ENCODE measurements around the gene NCBP1. TPM values are rescaled to one million over a fixed set of nuclear protein-coding genes. Genes with fewer than 3 reads are reported as not detected.
A peak's percentile ranks its signal among the peaks of the same experiment; 100 is the strongest.

The NCBP1 gene
- total and polyA plus RNA-seq, 7 donors, result 7.1 to 22.1 (median 14.6) TPM

DNA sequence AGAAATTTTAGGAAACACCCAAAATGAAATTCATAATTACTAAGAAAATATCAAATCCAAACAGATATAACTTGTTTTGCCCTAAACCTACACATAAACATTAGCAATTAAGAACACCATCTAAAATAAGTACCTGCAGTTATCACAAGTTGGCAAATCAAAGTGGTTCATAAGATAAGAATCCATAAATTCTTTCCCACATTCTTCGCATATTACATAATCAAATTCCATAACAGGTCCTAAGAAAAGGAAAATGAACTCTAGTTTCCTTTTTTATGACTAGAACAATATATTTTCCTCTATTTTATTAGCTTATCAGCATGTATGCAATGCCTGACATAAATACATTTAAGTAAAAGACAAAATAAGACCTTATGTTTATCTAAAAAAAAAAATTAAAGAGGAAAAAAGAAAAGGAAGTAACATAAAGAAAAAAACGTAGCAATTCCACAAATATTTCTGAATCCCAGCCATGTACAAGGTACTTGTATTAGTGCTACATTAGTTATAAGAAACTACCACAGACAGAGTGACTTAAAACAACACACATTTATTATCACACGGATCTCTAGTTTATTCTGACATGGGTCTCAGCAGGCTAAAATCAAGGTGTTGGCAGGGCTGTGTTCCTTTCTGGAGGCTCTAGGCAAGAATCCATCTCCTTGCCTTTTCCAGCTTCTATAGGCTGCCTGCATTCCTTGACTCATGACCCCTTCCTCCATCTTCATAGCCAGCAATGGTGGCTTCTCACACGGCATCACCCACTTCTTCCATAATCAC is 56.0 kb downstream of the NCBP1 start:
- DNase-seq, result no peak
- TF ChIP-seq, protein P1, sequence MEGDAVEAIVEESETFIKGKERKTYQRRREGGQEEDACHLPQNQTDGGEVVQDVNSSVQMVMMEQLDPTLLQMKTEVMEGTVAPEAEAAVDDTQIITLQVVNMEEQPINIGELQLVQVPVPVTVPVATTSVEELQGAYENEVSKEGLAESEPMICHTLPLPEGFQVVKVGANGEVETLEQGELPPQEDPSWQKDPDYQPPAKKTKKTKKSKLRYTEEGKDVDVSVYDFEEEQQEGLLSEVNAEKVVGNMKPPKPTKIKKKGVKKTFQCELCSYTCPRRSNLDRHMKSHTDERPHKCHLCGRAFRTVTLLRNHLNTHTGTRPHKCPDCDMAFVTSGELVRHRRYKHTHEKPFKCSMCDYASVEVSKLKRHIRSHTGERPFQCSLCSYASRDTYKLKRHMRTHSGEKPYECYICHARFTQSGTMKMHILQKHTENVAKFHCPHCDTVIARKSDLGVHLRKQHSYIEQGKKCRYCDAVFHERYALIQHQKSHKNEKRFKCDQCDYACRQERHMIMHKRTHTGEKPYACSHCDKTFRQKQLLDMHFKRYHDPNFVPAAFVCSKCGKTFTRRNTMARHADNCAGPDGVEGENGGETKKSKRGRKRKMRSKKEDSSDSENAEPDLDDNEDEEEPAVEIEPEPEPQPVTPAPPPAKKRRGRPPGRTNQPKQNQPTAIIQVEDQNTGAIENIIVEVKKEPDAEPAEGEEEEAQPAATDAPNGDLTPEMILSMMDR (IDR thresholded peaks at IDR 0.05), result no peak
- ATAC-seq, result no peak
- Histone ChIP-seq H3K4me3 (no peak overlapping the region), H3K27ac (no peak overlapping the region), H3K36me3 (ENCODE audit: insufficient read depth in 1 of 2, low read depth in 1 of 2) (peaks cover 7 to 89% of the 10 kb centered on the region in 2 donors), H3K9me3 (no peaks in the 10 kb centered on the region), H3K4me1 (peaks cover 13% of the 10 kb centered on the region), H3K27me3 (ENCODE audit: insufficient read depth in 3 of 3, low read length in 2 of 3) (no peaks in the 10 kb centered on the region)
- intact Hi-C loops (cut with DNase I), result loop anchor here (10.0 kb wide), 1 partner anchor 225 kb away; no protein-coding TSS in a partner anchor
- 58 to 74% (median 63%) methylated on average over 4 of the region's 4 CpGs for WGBS, 3 donors

DNA sequence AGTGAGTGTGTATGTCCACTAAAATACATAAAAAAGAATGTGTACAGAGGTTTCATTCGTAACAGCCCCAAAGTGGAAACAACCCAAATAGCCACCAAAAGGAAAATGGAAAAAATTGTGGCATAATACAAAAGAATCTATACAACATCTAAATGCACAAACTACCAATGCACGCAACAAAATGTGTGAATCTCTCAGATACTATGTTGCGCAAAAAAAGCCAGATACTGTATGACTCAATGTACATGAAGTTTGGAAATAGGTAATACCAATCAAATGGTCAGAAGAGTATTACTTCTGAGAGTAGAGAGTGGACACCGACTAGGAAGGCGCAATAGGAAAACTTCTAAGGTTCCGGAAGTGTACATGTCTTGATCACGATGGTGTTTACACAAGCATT is 61.1 kb downstream of the NCBP1 start:
- DNase-seq (no peak), ATAC-seq (no peak)
- Histone ChIP-seq H3K9me3 (no peaks in the 10 kb centered on the region), H3K4me3 (peak overlapping the region; percentile 91), H3K4me1 (peaks cover 29% of the 10 kb centered on the region), H3K27ac (peak overlapping the region; percentile 95), H3K27me3 (ENCODE audit: insufficient read depth in 3 of 3, low read length in 2 of 3) (no peaks in the 10 kb centered on the region), H3K36me3 (ENCODE audit: insufficient read depth in 1 of 2, low read depth in 1 of 2) (peaks cover 6 to 40% of the 10 kb centered on the region in 2 donors)
- TF ChIP-seq, protein P1 (IDR thresholded peaks at IDR 0.05), result no peak
- 90 to 95% (median 91%) methylated on average over 7 of the region's 7 CpGs for WGBS, 3 donors
- intact Hi-C loops (cut with DNase I), result loop anchor here (5.0 to 10.0 kb wide), 2 partner anchors 230 to 288 kb away; partner anchors contain the start of gene ANP32B (in 1 of the 2)

DNA sequence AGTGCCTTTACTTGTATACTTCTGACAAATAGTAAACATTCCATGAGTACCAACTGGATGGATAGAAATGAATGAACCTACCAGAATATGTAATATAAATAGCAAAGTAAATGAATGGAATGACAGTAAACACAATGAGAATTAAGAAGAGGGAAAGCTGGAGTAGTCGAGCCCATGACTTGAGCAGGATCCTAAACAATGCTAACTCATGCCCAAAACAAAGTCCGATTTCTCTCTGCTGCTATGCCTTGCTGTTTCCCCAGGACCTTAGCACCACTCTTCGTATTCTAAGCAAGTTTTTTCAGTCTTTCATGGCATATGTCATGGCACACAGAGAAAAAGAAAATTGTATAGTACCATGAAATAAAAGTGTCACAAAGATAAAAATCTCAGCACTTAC is 61.8 kb downstream of the NCBP1 start:
- H3K27ac ChIP-seq, result peak overlapping the region; percentile 95
- peak overlapping the region; percentile 91 for H3K4me3 ChIP-seq
- intact Hi-C loops (cut with DNase I), result loop anchor here (5.0 to 10.0 kb wide), 2 partner anchors 231 to 287 kb away; partner anchors contain the start of gene ANP32B (in 1 of the 2)
- H3K27me3 ChIP-seq (ENCODE audit: insufficient read depth in 3 of 3, low read length in 2 of 3), result no peaks in the 10 kb centered on the region
- TF ChIP-seq, protein P1 (IDR thresholded peaks at IDR 0.05), result no peak
- no peak for DNase-seq
- 63 to 77% (median 70%) methylated on average over 3 of the region's 3 CpGs for WGBS, 3 donors
- H3K9me3 ChIP-seq, result no peaks in the 10 kb centered on the region
- peaks cover 6 to 34% of the 10 kb centered on the region in 2 donors for H3K36me3 ChIP-seq (ENCODE audit: insufficient read depth in 1 of 2, low read depth in 1 of 2)
- no peak for ATAC-seq
- peaks cover 29% of the 10 kb centered on the region for H3K4me1 ChIP-seq

DNA sequence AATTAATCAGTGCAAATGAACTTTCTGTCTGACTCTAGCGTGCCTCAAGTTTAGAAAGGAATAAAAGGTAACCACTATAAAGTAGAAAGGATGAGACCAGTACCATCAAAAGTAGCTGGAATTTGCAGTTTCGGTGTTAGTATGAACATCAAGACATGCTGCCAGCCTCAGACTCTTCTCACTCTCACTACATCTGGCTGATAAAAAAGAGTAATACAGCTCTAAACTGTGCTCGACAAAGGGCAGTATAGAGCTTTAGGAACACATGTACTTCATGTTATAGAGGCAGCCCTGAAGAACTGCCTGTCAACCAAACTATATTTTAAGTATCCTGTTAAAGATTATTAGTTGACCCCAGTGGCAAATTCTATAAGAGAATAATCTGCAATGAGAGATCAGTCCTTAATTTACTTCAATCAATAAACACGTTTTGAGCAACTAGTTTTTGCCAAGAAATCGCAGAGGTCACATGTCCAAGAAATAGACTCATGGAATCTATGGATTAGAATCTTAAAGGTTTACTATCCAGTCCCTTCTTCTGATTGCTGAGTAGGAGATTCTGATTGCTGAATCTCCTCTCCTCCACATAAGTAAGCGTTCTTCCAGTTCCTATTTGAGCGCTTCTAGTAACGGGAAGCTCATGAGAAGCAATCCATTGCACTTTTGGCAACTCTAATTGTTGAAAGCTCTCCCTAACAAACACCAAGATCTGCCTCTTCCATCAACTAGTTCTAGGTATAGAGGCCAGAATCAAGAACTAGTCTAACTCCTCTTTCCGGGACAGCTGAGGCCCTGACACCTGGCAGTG is 62.6 kb downstream of the NCBP1 start:
- no peak for DNase-seq
- Histone ChIP-seq H3K27ac (peak overlapping the region; percentile 95), H3K9me3 (no peaks in the 10 kb centered on the region), H3K36me3 (ENCODE audit: insufficient read depth in 1 of 2, low read depth in 1 of 2) (peaks cover 4 to 26% of the 10 kb centered on the region in 2 donors), H3K4me3 (peak overlapping the region; percentile 91), H3K27me3 (ENCODE audit: insufficient read depth in 3 of 3, low read length in 2 of 3) (no peaks in the 10 kb centered on the region), H3K4me1 (peaks cover 29% of the 10 kb centered on the region)
- TF ChIP-seq, protein P1 (IDR thresholded peaks at IDR 0.05), result no peak
- intact Hi-C loops (cut with DNase I), result loop anchor here (5.0 to 10.0 kb wide), 2 partner anchors 231 to 286 kb away; partner anchors contain the start of gene ANP32B (in 1 of the 2)
- peak in 1 of 4 donors; percentile 4 for ATAC-seq
- WGBS, 3 donors, result 11 to 16% (median 13%) methylated on average over 9 of the region's 9 CpGs

All from psoas muscle (tissue), 8 donors.